ES-I3 (cell line): ENCODE measurements around the gene CCDC191.

Source experiments
- H3K36me3 ChIP-seq: 2 replicates; pipeline ENCODE4 v1.6.1; 2013; ENCODE audit warnings: mild to moderate bottlenecking, low read length, control low read depth, moderate library complexity; ENCODE audit not compliant: insufficient read depth
- H3K4me1 ChIP-seq: 2 replicates; pipeline ENCODE4 v1.6.1; 2013; ENCODE audit warnings: mild to moderate bottlenecking, control low read depth, low read length; ENCODE audit not compliant: insufficient read depth
- H3K9ac ChIP-seq: 2 replicates; pipeline ENCODE4 v1.6.1; 2013; ENCODE audit warnings: low read depth, mild to moderate bottlenecking, low read length, moderate library complexity
- H3K9me3 ChIP-seq: 2 replicates; pipeline ENCODE4 v1.6.1; 2013; ENCODE audit warnings: mild to moderate bottlenecking, low read length, moderate library complexity; ENCODE audit not compliant: control insufficient read depth, insufficient read depth

CCDC191 gene

DNA sequence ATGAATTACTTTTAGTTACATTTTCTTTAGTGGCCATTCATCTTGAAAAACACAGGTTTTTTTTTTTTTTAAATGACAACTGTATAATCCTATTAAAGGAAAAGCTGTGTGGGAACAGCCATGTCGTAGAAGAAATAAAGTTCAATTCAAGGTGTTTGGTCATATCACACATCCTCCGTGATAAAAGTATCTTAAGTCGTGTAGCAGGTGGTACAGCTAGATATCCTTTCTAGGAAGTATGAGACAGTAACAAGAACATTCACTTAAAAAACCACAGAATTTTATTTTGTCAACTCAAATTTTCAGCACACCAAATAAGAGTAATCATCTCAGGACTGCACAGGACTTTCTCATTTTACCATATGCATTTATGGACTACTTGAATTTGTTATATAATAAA is 92.4 kb downstream of the CCDC191 start:
- Histone ChIP-seq H3K9me3 (no peaks in the 10 kb centered on the region), H3K36me3 (no peaks in the 10 kb centered on the region), H3K9ac (no peak overlapping the region), H3K4me1 (peaks cover 5% of the 10 kb centered on the region; the same call in 1 of the 2 replicates)

GRCh38 chr3:113954091-113954685 is 102.1 kb downstream of the CCDC191 start:
- Histone ChIP-seq H3K9ac (no peak overlapping the region), H3K9me3 (no peaks in the 10 kb centered on the region), H3K4me1 (no peaks in the 10 kb centered on the region), H3K36me3 (no peaks in the 10 kb centered on the region; the same call in 1 of the 2 replicates)

GRCh38 chr3:113953677-113954076 is 102.6 kb downstream of the CCDC191 start:
- H3K9me3 ChIP-seq: no peaks in the 10 kb centered on the region
- H3K4me1 ChIP-seq: no peaks in the 10 kb centered on the region
- no peak overlapping the region for H3K9ac ChIP-seq
- H3K36me3 ChIP-seq: no peaks in the 10 kb centered on the region; the same call in 1 of the 2 replicates

DNA sequence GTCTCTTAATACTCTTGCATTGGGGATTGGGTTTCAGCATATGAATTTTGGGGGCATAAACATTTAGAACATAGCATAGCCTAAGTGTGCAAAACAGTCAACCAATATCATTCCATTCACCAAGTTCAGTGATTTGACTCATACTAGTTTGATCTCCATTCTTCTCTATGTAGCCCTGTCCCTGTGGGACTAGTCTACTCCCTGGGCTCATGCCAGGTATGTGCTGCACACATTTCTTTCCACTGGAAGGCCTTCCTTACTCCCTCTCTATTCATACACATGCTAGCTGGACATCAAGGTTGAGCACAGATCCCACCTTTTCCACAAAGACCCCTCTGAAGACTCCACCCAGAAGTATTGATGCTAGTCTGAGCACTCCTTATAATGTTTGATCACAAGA is 103.4 kb downstream of the CCDC191 start:
- Histone ChIP-seq H3K36me3 (no peaks in the 10 kb centered on the region; the same call in 1 of the 2 replicates), H3K9ac (no peak overlapping the region), H3K4me1 (no peaks in the 10 kb centered on the region), H3K9me3 (no peaks in the 10 kb centered on the region)

DNA sequence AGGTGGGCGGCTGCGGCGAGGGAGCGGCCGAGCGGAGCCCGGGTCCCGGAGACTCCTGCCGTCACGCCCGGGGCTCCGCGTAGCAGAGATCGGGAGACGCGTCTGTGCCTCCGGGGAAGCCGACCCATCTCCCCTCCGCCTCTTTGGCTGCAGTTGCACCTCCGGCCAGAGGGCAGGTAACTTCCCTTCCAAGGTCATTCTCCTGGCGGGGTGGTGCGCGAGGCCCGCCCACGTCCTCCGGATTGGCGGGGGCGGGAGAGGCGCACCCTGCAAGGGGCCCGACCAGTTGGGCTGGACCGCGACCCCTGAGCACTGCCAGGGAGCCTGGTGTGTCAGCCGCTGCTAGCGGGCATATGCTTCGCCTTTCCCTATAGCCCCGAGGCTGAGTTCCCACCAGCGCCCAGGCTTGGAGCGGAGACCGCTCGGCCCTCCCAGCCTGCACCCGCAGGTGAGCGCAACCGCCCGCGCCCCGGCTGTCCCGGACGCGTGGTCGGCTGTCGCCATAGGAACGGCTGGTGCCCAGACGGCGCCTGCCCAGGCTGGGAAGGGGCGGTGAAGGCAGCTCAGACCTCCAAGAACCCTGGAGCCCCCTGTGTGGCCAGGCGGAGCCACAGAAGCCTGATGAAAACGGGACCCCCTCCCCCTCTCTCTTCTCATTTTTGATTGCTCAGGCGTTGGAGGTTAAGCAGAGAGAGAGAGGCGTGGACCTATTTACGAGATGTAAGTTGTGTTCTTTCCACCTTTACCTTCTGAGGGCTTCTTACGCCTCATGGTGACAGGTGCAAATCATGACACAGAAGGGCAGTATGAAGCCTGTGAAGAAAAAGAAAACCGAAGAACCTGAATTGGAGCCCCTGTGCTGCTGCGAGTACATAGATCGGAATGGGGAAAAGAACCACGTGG is 108.1 kb downstream of the CCDC191 start:
- peak overlapping the region; percentile 71 for H3K9ac ChIP-seq
- H3K9me3 ChIP-seq: no peaks in the 10 kb centered on the region
- no peaks in the 10 kb centered on the region for H3K36me3 ChIP-seq
- no peaks in the 10 kb centered on the region for H3K4me1 ChIP-seq

GRCh38 chr3:113947372-113948014 is 108.8 kb downstream of the CCDC191 start, which contains the start of gene ZDHHC23:
TSS of gene ZDHHC23 (plus strand) at chr3:113948013. CDS start at chr3:113948803, 790 bp downstream.
- peak within 1 kb of the TSS; percentile 71 for H3K9ac ChIP-seq
- no peaks in the 10 kb centered on the region for H3K36me3 ChIP-seq
- H3K4me1 ChIP-seq: peaks cover 5% of the 10 kb centered on the region; the same call in 1 of the 2 replicates
- H3K9me3 ChIP-seq: no peaks in the 10 kb centered on the region

GRCh38 chr3:113946831-113947230 is 109.5 kb downstream of the CCDC191 start:
- H3K9me3 ChIP-seq: no peaks in the 10 kb centered on the region
- H3K4me1 ChIP-seq: peaks cover 8% of the 10 kb centered on the region; the same call in 1 of the 2 replicates
- no peaks in the 10 kb centered on the region for H3K36me3 ChIP-seq
- peak overlapping the region; percentile 71 for H3K9ac ChIP-seq

DNA sequence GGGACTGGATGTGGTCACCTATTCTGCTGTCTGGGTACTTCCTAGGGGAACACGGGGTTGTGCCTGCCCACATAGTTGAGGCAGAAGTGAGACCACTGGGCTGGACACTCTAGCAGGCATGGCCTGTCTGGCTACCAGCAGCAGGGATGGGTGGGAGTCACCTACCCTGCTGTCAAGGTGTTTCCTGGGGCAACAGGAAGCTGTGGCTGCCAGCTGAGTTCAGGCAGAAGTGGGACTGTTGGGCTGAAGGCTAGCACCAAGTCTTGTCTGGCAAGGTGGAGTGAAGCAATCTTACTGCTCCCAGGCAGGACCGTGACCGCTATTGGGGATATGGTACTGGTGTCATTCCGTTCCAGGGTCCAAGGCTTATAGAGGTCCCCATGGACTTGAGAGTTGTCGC is 128.8 kb downstream of the CCDC191 start:
- Histone ChIP-seq H3K4me1 (peaks cover 4% of the 10 kb centered on the region), H3K36me3 (no peaks in the 10 kb centered on the region), H3K9ac (no peak overlapping the region), H3K9me3 (no peaks in the 10 kb centered on the region)

DNA sequence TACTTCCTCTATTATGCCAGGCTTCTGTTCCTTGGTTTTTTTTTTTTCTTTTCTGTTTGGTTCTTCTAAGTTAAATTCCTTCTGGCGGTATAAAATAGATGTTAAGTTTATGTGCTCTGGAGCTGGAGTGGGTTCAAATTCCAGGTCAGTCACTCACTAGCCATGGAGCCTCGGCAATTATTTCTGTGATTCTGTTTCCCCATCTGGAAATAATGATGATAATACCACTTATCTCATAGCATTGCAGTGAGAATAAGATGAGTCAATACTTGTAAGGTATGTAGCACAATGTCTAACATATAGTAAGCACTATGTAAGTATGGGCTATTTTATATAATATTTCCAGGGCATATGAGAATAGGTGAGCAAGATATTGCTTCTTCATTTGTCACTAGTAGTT is 141.7 kb downstream of the CCDC191 start:
- no peak overlapping the region for H3K9ac ChIP-seq
- no peaks in the 10 kb centered on the region for H3K36me3 ChIP-seq
- no peaks in the 10 kb centered on the region for H3K4me1 ChIP-seq
- no peaks in the 10 kb centered on the region for H3K9me3 ChIP-seq
